ENCODE measurements around the gene HMGXB3.

HMGXB3 gene

GRCh38 chr5:149981206-149981605 is 19.3 kb upstream of the HMGXB3 start:
- no peak for DNase-seq (ENCODE audit: extremely low read depth in 1 of 2, low read depth in 1 of 2)

DNA sequence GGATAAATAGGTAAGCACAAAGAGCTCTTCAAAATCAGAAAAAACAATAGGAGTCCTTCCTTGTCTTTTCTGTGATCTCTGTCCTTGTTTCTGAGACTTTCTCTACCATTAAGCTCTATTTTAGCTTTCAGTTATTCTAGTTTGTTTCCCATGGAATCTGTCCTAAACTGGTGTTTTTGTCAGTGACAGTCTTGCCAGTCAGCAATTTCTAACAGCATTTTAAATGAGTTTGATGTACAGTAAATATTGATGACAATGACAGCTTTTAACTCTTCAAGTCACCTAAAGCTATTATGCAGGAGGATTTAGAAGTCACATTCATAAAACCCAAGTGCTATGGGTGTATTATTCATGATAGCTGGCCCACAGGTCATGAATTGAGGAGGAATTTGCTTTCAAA is 18.0 kb upstream of the HMGXB3 start:
- no peak for DNase-seq (ENCODE audit: extremely low read depth in 1 of 2, low read depth in 1 of 2)

GRCh38 chr5:149988126-149988525 is 12.4 kb upstream of the HMGXB3 start:
- DNase-seq (ENCODE audit: extremely low read depth in 1 of 2, low read depth in 1 of 2), result no peak

DNA sequence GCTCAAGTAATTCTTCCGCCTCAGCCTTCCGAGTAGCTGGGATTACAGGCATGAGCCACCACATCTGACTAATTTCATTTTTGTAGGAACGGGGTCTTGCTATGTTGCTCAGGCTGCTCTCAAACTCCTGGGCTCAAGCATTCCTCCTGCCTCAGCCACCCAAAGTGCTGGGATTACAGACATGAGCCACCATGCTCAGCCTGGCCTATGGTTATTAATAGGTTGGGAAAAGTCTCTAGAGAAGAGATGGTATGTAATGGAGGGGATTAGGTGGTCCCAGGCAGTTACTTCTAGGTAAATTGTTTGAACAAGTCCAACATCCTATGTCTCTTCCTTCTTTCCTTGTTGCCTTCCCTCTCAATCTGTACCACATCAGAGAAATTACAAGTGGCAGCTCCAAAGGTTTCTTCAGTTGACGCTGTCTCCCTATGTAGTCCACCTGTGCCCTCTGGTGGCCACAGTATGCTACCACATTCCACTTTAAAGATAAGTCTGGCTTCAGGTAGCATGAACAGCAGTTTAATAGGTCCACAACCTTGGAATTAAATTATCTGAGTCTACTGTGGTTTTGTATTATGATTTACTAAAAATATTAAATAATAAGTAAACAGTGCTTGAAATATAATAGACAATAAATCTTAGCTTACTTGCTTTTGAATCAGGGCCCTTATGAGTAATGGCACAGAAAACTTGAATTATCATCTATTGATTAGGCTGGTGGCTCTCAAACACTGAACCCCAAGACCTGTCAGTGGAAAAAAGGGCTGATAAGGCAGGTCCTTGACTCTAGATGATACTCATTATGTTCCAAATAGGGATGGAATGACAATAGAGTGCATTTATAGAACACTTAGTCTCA is 9.8 kb upstream of the HMGXB3 start:
- DNase-seq (ENCODE audit: extremely low read depth in 1 of 2, low read depth in 1 of 2), result peak; percentile 22 to 43

- no peak for DNase-seq (ENCODE audit: extremely low read depth in 1 of 2, low read depth in 1 of 2)
Observed at GRCh38 chr5:149993471-149993870, 7.1 kb upstream of the HMGXB3 start.

DNA sequence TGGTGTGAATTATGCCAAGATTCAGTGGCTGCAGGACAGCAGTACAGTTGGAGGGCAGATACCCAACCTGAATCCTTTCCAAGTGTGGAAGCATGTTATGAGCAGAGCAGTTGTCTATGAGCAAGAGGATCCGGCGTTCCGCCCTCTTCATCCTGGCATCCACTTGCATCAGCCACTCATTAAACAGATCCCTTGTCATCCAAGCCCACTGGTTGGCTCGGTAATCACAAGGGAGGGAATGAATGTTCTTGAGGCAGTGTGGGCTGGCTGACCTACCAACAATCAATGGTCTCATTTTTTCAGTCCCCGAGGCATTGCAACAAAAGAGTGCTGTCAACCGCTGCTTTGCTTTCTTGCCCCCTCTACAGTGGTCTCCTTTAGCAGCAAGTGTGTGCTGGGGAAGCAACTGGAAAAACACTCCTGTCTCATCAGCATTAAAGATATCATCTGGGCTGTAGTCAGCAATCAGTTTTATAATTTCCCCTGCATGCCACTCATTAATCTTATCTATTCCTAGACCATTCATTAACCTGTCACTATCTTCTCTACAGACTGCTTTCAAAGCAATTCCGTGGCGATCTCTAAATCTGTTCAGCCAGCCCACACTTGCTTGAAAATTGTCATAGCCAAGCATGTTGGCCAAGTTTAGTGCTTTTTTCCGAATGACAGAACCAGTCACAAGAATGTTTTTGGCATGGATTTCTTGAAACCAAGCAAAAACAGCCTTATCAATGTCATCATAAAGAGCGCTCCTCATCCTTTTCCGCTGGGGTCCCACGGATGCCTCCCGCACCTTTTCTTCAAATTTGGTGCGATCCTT is 4.9 kb upstream of the HMGXB3 start:
- no peak for DNase-seq (ENCODE audit: extremely low read depth in 1 of 2, low read depth in 1 of 2)

DNA sequence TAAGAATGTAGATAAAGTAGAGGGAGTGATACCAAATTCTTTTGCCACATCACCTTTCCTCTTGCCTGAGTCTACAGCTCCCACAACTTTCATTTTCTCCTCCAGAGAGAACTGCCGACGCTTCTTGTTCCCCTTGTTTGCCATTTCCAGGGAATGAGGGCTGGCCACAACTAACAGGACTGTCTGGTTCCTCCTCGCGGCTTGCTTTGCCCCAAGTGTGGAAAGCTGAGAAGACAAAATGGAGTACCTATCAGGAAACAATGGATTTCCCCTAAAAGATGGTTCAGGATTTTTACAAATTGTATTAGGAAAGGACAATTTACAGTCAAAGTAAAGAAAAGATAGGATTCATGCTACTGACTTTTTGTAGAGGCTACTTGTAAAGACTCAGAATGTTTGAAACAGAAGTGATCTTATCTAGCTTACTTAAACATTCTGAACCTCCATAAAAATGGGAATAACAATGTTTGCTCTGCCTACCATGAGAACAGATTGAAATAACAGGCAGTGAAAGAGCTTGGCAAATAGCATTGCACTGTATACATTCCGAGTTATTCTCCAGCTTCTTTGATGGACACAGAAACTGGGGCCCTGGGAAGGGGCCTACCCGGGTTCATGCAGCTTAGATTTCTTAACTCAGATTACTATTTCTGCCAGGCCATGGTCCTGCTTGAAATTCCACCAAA is 4.2 kb upstream of the HMGXB3 start:
- no peak for DNase-seq (ENCODE audit: extremely low read depth in 1 of 2, low read depth in 1 of 2)

- DNase-seq (ENCODE audit: extremely low read depth in 1 of 2, low read depth in 1 of 2), result no peak
Observed at GRCh38 chr5:149998281-149998680, 2.3 kb upstream of the HMGXB3 start.

DNA sequence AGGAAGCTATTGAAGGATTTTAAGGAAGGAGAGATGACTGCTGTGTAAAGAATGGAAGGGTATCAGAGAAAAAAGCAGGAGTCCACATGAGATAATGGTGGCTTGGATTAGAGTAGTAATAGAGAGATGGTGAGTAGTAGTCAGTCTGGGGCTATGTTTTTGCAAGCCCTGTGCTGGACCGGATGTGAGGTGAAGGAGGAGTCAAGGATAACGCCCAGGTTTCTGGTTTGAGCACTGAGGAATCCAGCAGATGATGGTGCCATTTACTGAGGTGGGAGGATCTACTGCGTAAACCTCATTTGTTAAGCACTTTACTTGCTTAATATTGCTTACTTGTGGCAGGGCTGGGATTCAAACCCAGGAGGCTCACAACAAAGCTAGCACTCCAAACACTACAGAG is 1.2 kb upstream of the HMGXB3 start:
- DNase-seq (ENCODE audit: extremely low read depth in 1 of 2, low read depth in 1 of 2), result no peak

DNA sequence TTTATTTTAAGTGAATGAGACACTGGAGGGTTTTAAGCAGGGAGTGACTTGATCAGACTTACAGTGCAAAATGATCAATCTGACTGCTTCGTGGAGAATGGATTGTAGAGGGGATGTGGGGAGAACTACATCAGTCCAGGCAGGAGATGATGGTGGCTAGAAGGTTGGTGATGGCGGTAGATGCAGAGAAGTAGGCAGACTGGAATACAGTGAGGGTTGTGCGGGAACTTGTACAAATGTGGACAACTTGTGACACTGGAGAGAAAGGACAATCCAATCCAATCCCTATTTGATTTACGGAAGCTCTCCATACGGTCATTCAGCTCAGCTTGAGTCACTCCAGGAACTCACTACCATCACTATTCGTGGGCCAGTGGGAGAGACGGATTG is 678 bp upstream of the HMGXB3 start:
- DNase-seq (ENCODE audit: extremely low read depth in 1 of 2, low read depth in 1 of 2), result no peak

- DNase-seq (ENCODE audit: extremely low read depth in 1 of 2, low read depth in 1 of 2), result peak in 1 of 2 donors; percentile 11
Observed at GRCh38 chr5:150000990-150001659, 586 bp downstream of the HMGXB3 start.

DNA sequence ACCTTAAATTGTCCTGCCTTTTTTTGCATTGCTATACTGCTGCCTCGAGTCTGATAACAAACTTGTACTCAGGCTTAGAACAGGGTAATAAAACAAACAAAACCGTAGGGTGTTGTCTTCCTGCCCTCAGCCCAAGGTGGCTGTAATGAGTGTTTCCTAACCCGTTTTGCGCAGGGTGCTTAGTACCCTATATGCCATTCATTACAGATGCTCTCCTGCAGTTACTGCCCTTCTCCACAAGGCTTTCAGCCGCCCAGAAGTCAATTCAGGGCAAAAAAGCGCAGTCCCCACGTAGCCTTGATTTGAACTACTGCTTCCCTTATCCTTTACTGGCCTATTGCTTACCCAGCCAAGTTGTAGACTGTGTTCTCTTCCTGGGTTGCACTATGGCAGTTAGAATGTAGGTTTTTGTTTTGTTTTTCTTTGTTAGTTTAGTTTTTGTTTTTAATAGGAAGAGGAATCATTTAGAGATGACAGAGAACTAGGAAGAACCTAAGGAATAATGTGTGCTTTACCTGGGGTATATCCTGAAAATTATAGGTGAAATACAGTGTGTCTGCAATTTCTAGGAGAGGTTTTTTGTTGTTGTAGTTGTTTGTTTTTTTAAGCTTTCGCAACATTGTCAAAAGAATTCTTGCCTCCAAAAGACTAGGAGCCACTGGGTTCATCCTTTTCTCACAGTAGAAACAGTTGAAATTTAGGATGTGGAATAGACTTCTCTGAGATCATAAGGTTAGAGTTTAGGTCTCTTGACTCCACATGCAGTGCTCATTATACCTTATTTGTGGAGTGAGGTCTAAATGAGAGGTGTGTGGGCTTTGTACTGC is 1.3 kb downstream of the HMGXB3 start:
- peak; percentile 10 to 32 for DNase-seq (ENCODE audit: extremely low read depth in 1 of 2, low read depth in 1 of 2)

DNA sequence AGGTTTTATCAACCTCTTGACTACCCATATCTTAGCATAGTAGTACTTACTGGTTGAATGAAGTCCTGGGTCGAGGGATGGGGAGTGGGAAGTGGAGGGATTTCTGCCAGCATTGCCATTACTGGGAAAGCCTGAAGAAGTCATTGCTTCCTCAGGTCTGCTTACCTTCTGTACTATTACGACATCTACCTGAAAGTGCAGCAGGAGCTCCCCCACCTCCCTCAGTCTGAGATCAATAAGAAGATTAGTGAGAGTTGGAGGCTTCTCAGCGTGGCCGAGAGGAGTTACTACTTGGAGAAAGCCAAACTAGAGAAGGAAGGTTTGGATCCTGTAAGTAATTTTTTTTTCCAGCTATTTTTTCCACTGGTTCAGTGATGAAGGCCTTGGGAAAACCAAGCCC is 5.8 kb downstream of the HMGXB3 start:
- DNase-seq (ENCODE audit: extremely low read depth in 1 of 2, low read depth in 1 of 2), result no peak

DNA sequence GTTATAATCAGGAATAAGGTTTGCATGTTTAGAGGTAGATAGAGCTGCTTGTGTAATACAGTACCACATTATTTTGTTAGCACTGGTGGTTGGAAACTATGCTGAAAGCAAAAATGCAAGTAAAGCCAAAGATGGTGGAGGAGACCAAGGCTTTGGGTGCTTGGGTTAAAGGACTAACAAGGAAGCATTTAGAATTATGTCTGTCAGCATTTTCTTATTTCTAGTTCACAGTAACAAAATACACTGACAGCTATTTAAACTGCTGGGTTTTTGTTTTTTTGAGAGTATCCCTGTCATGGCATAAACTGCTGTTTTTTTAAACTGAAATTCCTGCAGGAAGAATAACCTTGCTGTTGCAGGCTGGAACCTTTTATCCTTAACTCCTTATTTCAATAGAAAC is 6.5 kb downstream of the HMGXB3 start:
- no peak for DNase-seq (ENCODE audit: extremely low read depth in 1 of 2, low read depth in 1 of 2)

DNA sequence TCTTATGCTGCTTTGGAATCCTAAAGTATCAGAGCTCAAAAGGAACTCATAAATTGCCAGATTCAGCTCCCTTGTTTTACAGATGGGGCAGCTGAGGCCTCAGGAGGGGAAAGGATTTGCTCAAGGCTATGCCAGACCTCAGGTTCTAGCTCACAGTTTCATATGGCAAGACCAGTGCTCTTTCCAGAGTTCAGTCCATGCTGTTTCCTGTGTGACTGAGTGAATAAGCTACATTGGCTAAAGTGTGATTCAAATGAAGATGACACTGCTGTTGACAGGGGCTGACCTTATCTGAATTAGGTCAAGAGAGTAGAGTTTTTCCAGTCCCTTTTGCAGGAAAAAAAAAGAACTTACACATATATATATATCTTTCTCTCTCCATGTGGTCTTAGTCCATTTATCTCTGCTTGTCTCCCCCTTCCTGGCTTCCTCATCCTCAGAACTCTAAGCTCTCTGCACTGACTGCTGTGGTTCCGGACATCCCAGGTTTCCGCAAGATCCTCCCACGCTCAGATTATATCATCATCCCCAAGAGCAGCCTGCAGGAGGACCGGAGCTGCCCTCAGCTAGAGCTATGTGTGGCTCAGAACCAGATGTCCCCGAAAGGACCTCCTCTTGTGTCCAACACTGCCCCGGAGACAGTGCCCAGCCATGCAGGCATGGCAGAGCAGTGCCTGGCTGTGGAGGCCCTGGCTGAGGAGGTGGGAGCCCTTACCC is 9.3 kb downstream of the HMGXB3 start:
- DNase-seq (ENCODE audit: extremely low read depth in 1 of 2, low read depth in 1 of 2), result no peak

- no peak for DNase-seq (ENCODE audit: extremely low read depth in 1 of 2, low read depth in 1 of 2)
Observed at GRCh38 chr5:150013931-150014330, 13.4 kb downstream of the HMGXB3 start.

- DNase-seq (ENCODE audit: extremely low read depth in 1 of 2, low read depth in 1 of 2), result no peak
Observed at GRCh38 chr5:150014456-150014855, 13.9 kb downstream of the HMGXB3 start.

DNA sequence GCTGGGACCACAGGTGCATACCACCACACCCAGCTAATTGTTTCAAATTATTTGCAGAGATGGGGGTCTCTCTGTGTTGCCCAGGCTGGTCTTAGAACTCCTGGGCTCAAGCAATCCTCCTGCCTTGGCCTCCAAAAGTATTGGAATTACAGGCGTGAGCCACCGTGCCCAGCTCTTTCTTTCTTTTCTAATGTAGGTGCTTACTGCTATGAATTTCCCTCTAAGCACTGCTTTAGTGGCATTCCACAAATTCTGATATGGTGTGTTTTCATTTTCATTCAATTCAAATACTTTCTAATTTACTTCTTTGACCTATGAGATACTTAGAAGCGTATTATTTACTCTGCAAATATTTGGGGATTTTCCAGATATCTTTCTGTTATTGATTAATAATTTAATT is 14.9 kb downstream of the HMGXB3 start:
- no peak for DNase-seq (ENCODE audit: extremely low read depth in 1 of 2, low read depth in 1 of 2)

GRCh38 chr5:150016537-150016936 is 16.0 kb downstream of the HMGXB3 start:
- DNase-seq (ENCODE audit: extremely low read depth in 1 of 2, low read depth in 1 of 2), result no peak
